SH-SY5Y (cell line): ENCODE measurements around the gene SIGLEC15.

Experiments used
- GATA2 ChIP-seq: IDR thresholded peaks from 2 replicates; pipeline ENCODE4 v1.6.1; 2011; ENCODE audit warnings: mild to moderate bottlenecking, low read depth, low read length
- GATA3 ChIP-seq: IDR thresholded peaks from 2 replicates; pipeline ENCODE4 v1.6.1; 2011; ENCODE audit warnings: low read depth, mild to moderate bottlenecking, low read length, moderate library complexity

GRCh38 chr18:45802814-45803492 is 22.5 kb upstream of the SIGLEC15 start:
- TF ChIP-seq GATA2 (no peak), GATA3 (no peak)
